ENCODE results near the gene DDX59. TPM values are rescaled to one million over a fixed set of nuclear protein-coding genes. Genes with fewer than 3 reads are reported as not detected.
A peak's percentile ranks its signal among the peaks of the same experiment; 100 is the strongest.

DDX59 gene
- total RNA-seq (2013) = 29.0 TPM
- 10 to 100 TPM; 14.3 to 18.6 (median 14.9) TPM for polyA plus RNA-seq
- 9.1 and 11.2 TPM in 2 replicates for polyA minus RNA-seq
- 29.8 to 51.9 (median 38.2) reads per million in 11 experiments for total RNA-seq

DNA sequence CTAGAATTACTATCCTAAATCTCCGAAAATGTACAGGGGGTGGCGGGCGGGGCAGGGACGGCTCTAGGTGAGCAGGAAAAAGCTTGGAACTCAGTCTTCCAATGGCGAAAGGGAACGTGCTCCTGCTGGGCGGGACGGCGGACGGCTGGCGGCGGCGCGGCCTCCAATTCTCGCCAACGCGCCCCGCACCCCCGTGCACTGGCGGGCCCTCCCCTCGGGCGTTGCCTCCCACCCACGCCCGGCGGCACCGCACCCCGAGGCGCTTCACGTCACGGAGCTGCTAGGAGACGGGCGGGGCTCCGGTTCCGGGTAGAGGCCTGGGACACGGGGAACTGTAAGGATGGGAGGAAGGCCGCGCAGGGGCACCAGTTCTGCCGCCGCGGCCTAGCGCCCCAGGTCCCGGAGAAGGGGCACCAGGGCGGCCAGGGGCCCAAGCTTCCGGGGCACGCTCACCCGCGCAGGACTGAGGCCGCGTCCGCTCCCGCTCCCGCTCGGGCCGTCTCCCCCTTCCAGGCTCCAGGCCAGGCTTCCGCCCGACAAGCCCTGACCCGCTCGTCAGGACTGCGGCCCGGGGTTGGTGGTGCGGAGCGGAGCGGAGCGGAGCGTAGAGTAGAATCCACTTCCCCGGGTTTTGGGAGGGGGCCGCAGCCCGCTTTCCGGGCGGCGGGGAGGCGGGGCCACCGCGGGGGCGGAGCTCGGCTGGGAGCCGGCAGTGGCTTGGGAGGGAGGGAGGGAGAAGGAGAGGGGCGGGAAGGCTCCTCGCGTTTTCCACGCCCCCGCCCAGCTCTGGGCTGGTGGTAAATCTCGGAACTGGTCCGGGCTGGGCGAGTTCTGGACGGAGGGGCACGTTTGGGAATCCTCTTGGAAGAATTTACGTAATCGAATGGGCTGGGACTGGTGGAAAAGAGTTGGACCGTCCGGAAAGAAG lies at the start of gene DDX59:
DDX59 (minus strand) TSS at position 594 of the 928 bp plus-strand sequence. CDS start 3,167 bp downstream, outside the sequence.
- Mint-ChIP-seq H3K9me3 (peaks cover 0 to 2% (median 0%) of the 10 kb centered on the region in 7 donors), H3K4me1 (peaks cover 36% of the 10 kb centered on the region), H3K4me3 (peak within 1 kb of the TSS; percentile 98 to 99), H3K36me3 (peaks cover 20 to 23% of the 10 kb centered on the region in 2 donors), H3K27me3 (ENCODE audit: low read depth in 3 of 3) (no peaks in the 10 kb centered on the region), H3K27ac (peak within 1 kb of the TSS; percentile 98 to 100 (median 99))
- Histone ChIP-seq H2AFZ (ENCODE audit: insufficient read depth, low read depth, low read length, poor library complexity, severe bottlenecking) (peak within 1 kb of the TSS; percentile 81), H4K20me1 (ENCODE audit: insufficient read depth, low read length) (no peaks in the 10 kb centered on the region), H3K4me3 (replicated peaks in 1 of 3; ENCODE audit: low read depth in 2 of 3, low read length in 3 of 3) (peak within 1 kb of the TSS; percentile 67 to 90 (median 71)), H3K9ac (ENCODE audit: insufficient read depth, low read length, poor library complexity, severe bottlenecking) (peak within 1 kb of the TSS; percentile 98), H3K9me3 (replicated peaks in 1 of 2; ENCODE audit: control insufficient read depth in 1 of 2, insufficient read depth in 1 of 2, low read length in 2 of 2) (no peaks in the 10 kb centered on the region), H3K27ac (ENCODE audit: low read depth in 1 of 2, low read length in 2 of 2) (peak within 1 kb of the TSS; percentile 87 to 97), H3K4me2 (replicated peaks; ENCODE audit: extremely low read depth, low read length, poor library complexity, severe bottlenecking) (peak within 1 kb of the TSS; percentile 86), H3K4me1 (ENCODE audit: control insufficient read depth in 1 of 2, insufficient read depth in 2 of 2, low read length in 2 of 2) (peaks cover 13 to 19% of the 10 kb centered on the region in 2 donors), H3K27me3 (ENCODE audit: control insufficient read depth in 2 of 2, insufficient read depth in 2 of 2, low read length in 2 of 2) (no peaks in the 10 kb centered on the region), H3K79me2 (ENCODE audit: insufficient read depth, low read length) (peaks cover 49% of the 10 kb centered on the region), H3K36me3 (replicated peaks in 1 of 2; ENCODE audit: control insufficient read depth in 1 of 2, insufficient read depth in 2 of 2, low read length in 2 of 2) (peaks cover 12 to 21% of the 10 kb centered on the region in 2 donors)
- peak; percentile 86 to 93 (median 88) for DNase-seq
- under 1% methylated on average over 78 of the region's 91 CpGs for WGBS (ENCODE audit: insufficient coverage)
- TF ChIP-seq, protein P1, sequence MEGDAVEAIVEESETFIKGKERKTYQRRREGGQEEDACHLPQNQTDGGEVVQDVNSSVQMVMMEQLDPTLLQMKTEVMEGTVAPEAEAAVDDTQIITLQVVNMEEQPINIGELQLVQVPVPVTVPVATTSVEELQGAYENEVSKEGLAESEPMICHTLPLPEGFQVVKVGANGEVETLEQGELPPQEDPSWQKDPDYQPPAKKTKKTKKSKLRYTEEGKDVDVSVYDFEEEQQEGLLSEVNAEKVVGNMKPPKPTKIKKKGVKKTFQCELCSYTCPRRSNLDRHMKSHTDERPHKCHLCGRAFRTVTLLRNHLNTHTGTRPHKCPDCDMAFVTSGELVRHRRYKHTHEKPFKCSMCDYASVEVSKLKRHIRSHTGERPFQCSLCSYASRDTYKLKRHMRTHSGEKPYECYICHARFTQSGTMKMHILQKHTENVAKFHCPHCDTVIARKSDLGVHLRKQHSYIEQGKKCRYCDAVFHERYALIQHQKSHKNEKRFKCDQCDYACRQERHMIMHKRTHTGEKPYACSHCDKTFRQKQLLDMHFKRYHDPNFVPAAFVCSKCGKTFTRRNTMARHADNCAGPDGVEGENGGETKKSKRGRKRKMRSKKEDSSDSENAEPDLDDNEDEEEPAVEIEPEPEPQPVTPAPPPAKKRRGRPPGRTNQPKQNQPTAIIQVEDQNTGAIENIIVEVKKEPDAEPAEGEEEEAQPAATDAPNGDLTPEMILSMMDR (IDR thresholded peaks at IDR 0.05) = no peak
- intact Hi-C loops (cut with micrococcal nuclease) = loop anchor here (2.0 to 5.0 kb wide), 2 partner anchors 47 to 49 kb away; partner anchors contain the start of gene KIF14 (in 2 of the 2)

GRCh38 chr1:200714504-200715187 lies 44.9 kb upstream of the DDX59 start:
- H3K9me3 Mint-ChIP-seq = no peaks in the 10 kb centered on the region
- H3K27me3 ChIP-seq (ENCODE audit: control insufficient read depth in 2 of 2, insufficient read depth in 2 of 2, low read length in 2 of 2) = peaks cover 0 to 2% of the 10 kb centered on the region in 2 donors

More at GRCh38 chr1:200714504-200715187, 44.9 kb upstream of the DDX59 start:
- H3K4me2 ChIP-seq (replicated peaks; ENCODE audit: extremely low read depth, low read length, poor library complexity, severe bottlenecking) = no peak overlapping the region
- H4K20me1 ChIP-seq (ENCODE audit: insufficient read depth, low read length) = no peaks in the 10 kb centered on the region
- no peaks in the 10 kb centered on the region for H3K4me1 ChIP-seq (ENCODE audit: control insufficient read depth in 1 of 2, insufficient read depth in 2 of 2, low read length in 2 of 2)
- H3K27ac Mint-ChIP-seq = no peak overlapping the region
- H3K9ac ChIP-seq (ENCODE audit: insufficient read depth, low read length, poor library complexity, severe bottlenecking) = no peak overlapping the region
- H3K27ac ChIP-seq (ENCODE audit: low read depth in 1 of 2, low read length in 2 of 2) = no peak overlapping the region
- H3K79me2 ChIP-seq (ENCODE audit: insufficient read depth, low read length) = no peaks in the 10 kb centered on the region
- H3K27me3 Mint-ChIP-seq (ENCODE audit: low read depth in 3 of 3) = peaks cover 0 to 2% (median 0%) of the 10 kb centered on the region in 3 donors
- intact Hi-C loops (cut with micrococcal nuclease) = no loop called here
- no peaks in the 10 kb centered on the region for H3K9me3 ChIP-seq (replicated peaks in 1 of 2; ENCODE audit: control insufficient read depth in 1 of 2, insufficient read depth in 1 of 2, low read length in 2 of 2)
- TF ChIP-seq, protein P1 (IDR thresholded peaks at IDR 0.05) = no peak
- no peak overlapping the region for H3K4me3 Mint-ChIP-seq
- no peak overlapping the region for H2AFZ ChIP-seq (ENCODE audit: insufficient read depth, low read depth, low read length, poor library complexity, severe bottlenecking)
- H3K4me1 Mint-ChIP-seq = no peaks in the 10 kb centered on the region
- 100% methylated on average over 1 of the region's 2 CpGs for WGBS (ENCODE audit: insufficient coverage)
- H3K36me3 ChIP-seq (replicated peaks in 1 of 2; ENCODE audit: control insufficient read depth in 1 of 2, insufficient read depth in 2 of 2, low read length in 2 of 2) = no peaks in the 10 kb centered on the region
- no peak overlapping the region for H3K4me3 ChIP-seq (replicated peaks in 1 of 3; ENCODE audit: low read depth in 2 of 3, low read length in 3 of 3)
- DNase-seq = no peak
- H3K36me3 Mint-ChIP-seq = no peaks in the 10 kb centered on the region
